ENCODE data around the gene C5orf34. TPM values are rescaled to one million over a fixed set of nuclear protein-coding genes. Genes with fewer than 3 reads are reported as not detected.

The C5orf34 gene
- 1.8 and 3.8 TPM in 2 replicates for total RNA-seq

DNA sequence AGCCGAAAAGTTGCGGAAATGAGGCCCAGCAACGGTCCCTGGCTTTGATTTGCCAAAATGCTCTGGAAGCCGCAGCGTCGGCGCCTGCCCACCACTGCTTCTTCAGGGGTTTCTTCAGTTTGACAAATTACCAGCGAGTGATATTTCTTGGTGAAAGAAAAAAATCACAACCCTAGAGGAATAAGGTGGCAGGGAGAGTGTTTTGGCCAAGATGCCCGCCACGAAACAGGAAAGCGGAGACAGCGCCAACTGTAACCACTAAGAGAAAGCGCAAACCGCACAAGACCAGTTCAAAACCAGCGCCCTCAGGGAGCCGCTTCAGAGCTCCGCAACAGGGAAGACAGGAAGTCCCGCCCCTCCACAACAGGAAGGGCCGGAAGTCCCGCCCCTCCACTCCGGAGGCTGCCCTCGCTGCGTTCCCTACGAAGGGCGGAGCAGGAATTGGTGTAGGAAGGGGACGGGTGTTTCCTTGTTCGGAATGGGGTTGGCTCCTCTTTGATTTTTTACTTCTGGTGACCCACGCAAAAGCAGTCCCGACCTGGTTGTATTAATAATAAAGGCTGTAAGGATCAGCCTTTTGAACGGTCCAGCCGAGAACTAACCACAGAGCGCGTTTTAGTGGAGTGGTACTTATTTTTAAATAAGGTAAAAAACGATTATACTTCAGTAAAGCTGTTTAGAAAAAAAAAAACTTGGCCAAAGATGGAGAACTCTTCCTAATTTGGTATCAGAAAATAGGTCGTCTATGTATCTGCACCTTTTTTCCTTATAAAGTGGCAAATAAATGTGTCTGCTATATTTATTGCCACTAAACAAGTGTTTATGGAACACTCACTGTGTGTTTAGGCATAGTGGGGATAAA lies at the start of gene C5orf34:
Gene C5orf34, minus strand, starts transcription at position 333 of the 862 bp plus-strand sequence. CDS start 5,809 bp downstream, outside the sequence.
- Histone ChIP-seq H3K4me3 (ENCODE audit: insufficient read depth, low read length) (peak within 1 kb of the TSS; percentile 87), H3K4me1 (ENCODE audit: insufficient read depth, low read length) (peaks cover 19% of the 10 kb centered on the region), H3K27ac (ENCODE audit: low read depth, low read length) (peak within 1 kb of the TSS; percentile 100), H2AFZ (ENCODE audit: low read length) (peak within 1 kb of the TSS; percentile 90), H4K20me1 (ENCODE audit: insufficient read depth, low read length) (no peaks in the 10 kb centered on the region), H3K27me3 (ENCODE audit: insufficient read depth, low read length) (no peaks in the 10 kb centered on the region), H3K4me2 (ENCODE audit: insufficient read depth, low read length) (peak within 1 kb of the TSS; percentile 95), H3K36me3 (ENCODE audit: insufficient read depth, low read length) (no peaks in the 10 kb centered on the region), H3K9me3 (ENCODE audit: low read depth, low read length) (no peaks in the 10 kb centered on the region), H3K79me2 (ENCODE audit: insufficient read depth, low read length) (peaks cover 20% of the 10 kb centered on the region)
- peak; percentile 99 for DNase-seq (ENCODE audit: insufficient read length, low spot score, missing footprints)
- TF ChIP-seq, protein P1, sequence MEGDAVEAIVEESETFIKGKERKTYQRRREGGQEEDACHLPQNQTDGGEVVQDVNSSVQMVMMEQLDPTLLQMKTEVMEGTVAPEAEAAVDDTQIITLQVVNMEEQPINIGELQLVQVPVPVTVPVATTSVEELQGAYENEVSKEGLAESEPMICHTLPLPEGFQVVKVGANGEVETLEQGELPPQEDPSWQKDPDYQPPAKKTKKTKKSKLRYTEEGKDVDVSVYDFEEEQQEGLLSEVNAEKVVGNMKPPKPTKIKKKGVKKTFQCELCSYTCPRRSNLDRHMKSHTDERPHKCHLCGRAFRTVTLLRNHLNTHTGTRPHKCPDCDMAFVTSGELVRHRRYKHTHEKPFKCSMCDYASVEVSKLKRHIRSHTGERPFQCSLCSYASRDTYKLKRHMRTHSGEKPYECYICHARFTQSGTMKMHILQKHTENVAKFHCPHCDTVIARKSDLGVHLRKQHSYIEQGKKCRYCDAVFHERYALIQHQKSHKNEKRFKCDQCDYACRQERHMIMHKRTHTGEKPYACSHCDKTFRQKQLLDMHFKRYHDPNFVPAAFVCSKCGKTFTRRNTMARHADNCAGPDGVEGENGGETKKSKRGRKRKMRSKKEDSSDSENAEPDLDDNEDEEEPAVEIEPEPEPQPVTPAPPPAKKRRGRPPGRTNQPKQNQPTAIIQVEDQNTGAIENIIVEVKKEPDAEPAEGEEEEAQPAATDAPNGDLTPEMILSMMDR (IDR thresholded peaks at IDR 0.05; ENCODE audit: extremely low read depth, low read depth, low read length) = no peak

DNA sequence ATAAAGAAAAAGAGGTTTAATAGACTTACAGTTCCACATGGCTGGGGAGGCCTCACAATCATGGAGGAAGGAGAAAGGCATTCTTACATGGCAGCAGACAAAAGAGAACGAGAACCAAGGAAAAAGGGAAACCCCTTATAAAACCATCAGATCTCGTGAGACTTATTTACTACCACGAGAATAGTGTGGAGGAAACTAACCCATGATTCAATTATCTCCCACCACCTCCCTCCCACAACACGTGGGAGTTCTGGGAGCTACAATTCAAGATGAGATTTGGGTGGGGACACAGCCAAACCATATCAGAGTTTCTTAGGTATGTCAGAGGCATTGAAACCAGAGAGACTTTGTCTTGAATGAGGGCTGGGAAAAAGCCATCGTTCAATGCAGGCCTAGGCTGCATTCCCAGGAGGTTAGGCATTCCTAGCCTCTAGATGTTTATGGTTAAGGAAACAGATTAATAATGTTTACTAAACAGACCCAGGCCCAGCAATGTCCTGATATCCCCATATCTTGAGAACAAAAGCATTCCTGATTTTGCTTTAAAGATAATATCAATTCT lies 49.4 kb upstream of the C5orf34 start:
- H3K36me3 ChIP-seq (ENCODE audit: insufficient read depth, low read length) = no peaks in the 10 kb centered on the region
- H3K4me3 ChIP-seq (ENCODE audit: insufficient read depth, low read length) = no peak overlapping the region
- no peak overlapping the region for H3K4me2 ChIP-seq (ENCODE audit: insufficient read depth, low read length)
- H3K9me3 ChIP-seq (ENCODE audit: low read depth, low read length) = no peaks in the 10 kb centered on the region
- TF ChIP-seq, protein P1 (IDR thresholded peaks at IDR 0.05; ENCODE audit: extremely low read depth, low read depth, low read length) = no peak
- H3K79me2 ChIP-seq (ENCODE audit: insufficient read depth, low read length) = no peaks in the 10 kb centered on the region
- peaks cover 32% of the 10 kb centered on the region for H3K4me1 ChIP-seq (ENCODE audit: insufficient read depth, low read length)
- no peaks in the 10 kb centered on the region for H4K20me1 ChIP-seq (ENCODE audit: insufficient read depth, low read length)
- no peak overlapping the region for H2AFZ ChIP-seq (ENCODE audit: low read length)
- DNase-seq (ENCODE audit: insufficient read length, low spot score, missing footprints) = no peak
- no peaks in the 10 kb centered on the region for H3K27me3 ChIP-seq (ENCODE audit: insufficient read depth, low read length)
- H3K27ac ChIP-seq (ENCODE audit: low read depth, low read length) = no peak overlapping the region

DNA sequence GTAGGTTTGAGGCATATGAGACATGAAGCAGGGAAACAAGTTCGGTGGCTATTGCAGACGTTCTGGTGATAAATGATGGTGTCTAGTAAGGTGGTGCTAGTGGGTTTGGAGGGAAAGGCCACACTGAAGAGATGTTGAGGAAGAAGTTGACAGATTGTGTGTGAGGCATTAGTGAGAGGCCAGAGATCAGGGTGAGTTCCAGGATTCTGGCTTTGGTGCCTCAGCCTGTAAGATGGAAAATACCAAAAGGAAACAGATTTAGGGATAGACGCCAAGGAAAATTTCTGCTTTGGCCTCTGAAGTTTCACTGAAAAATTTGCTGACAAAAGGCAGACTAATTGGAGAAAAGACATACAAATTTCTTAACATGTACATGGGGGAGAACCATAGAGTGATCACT lies 48.4 kb upstream of the C5orf34 start:
- Histone ChIP-seq H3K79me2 (ENCODE audit: insufficient read depth, low read length) (no peaks in the 10 kb centered on the region), H4K20me1 (ENCODE audit: insufficient read depth, low read length) (no peaks in the 10 kb centered on the region), H3K36me3 (ENCODE audit: insufficient read depth, low read length) (no peaks in the 10 kb centered on the region), H3K9me3 (ENCODE audit: low read depth, low read length) (no peaks in the 10 kb centered on the region), H2AFZ (ENCODE audit: low read length) (no peak overlapping the region), H3K27me3 (ENCODE audit: insufficient read depth, low read length) (no peaks in the 10 kb centered on the region), H3K27ac (ENCODE audit: low read depth, low read length) (no peak overlapping the region), H3K4me1 (ENCODE audit: insufficient read depth, low read length) (peaks cover 31% of the 10 kb centered on the region), H3K4me3 (ENCODE audit: insufficient read depth, low read length) (no peak overlapping the region), H3K4me2 (ENCODE audit: insufficient read depth, low read length) (no peak overlapping the region)
- TF ChIP-seq, protein P1 (IDR thresholded peaks at IDR 0.05; ENCODE audit: extremely low read depth, low read depth, low read length) = no peak
- peak; percentile 8 for DNase-seq (ENCODE audit: insufficient read length, low spot score, missing footprints)

GRCh38 chr5:43561356-43561755 lies 46.4 kb upstream of the C5orf34 start:
- no peaks in the 10 kb centered on the region for H4K20me1 ChIP-seq (ENCODE audit: insufficient read depth, low read length)
- H3K36me3 ChIP-seq (ENCODE audit: insufficient read depth, low read length) = no peaks in the 10 kb centered on the region
- no peaks in the 10 kb centered on the region for H3K27me3 ChIP-seq (ENCODE audit: insufficient read depth, low read length)
- no peaks in the 10 kb centered on the region for H3K9me3 ChIP-seq (ENCODE audit: low read depth, low read length)
- DNase-seq (ENCODE audit: insufficient read length, low spot score, missing footprints) = peak; percentile 90
- TF ChIP-seq, protein P1 (IDR thresholded peaks at IDR 0.05; ENCODE audit: extremely low read depth, low read depth, low read length) = no peak
- H3K4me2 ChIP-seq (ENCODE audit: insufficient read depth, low read length) = peak overlapping the region; percentile 20
- H2AFZ ChIP-seq (ENCODE audit: low read length) = no peak overlapping the region
- H3K4me3 ChIP-seq (ENCODE audit: insufficient read depth, low read length) = no peak overlapping the region
- no peak overlapping the region for H3K27ac ChIP-seq (ENCODE audit: low read depth, low read length)
- H3K4me1 ChIP-seq (ENCODE audit: insufficient read depth, low read length) = peaks cover 31% of the 10 kb centered on the region
- peaks cover 7% of the 10 kb centered on the region for H3K79me2 ChIP-seq (ENCODE audit: insufficient read depth, low read length)
